Ramos (cell line): ENCODE measurements around the gene VSTM4.

Experiments
- in situ Hi-C: fragments of 300-500 bp; cut with MboI; formaldehyde crosslinking; loops from one replicate; pipeline ENCODE4 v1.14.3; 2022; ENCODE audit warnings: low sequenced_read_pairs; ENCODE audit not compliant: unreplicated experiment

Gene VSTM4

GRCh38 chr10:49053998-49054692 is 61.2 kb downstream of the VSTM4 start:
- in situ Hi-C loops = no loop called here

- in situ Hi-C loops = no loop called here
Measured at GRCh38 chr10:49053053-49053997, 62.0 kb downstream of the VSTM4 start.

GRCh38 chr10:49052069-49052468 is 63.3 kb downstream of the VSTM4 start:
- in situ Hi-C loops = no loop called here

- in situ Hi-C loops = no loop called here
Measured at GRCh38 chr10:49050906-49051305, 64.4 kb downstream of the VSTM4 start.

- in situ Hi-C loops = no loop called here
Measured at GRCh38 chr10:49050366-49050765, 65.0 kb downstream of the VSTM4 start.

- in situ Hi-C loops = no loop called here
Measured at GRCh38 chr10:49049660-49050059, 65.7 kb downstream of the VSTM4 start.

GRCh38 chr10:49047128-49047639 is 68.1 kb downstream of the VSTM4 start:
- in situ Hi-C loops = no loop called here

GRCh38 chr10:49044293-49045193 is 70.8 kb downstream of the VSTM4 start:
- in situ Hi-C loops = no loop called here

GRCh38 chr10:49040601-49041000 is 74.7 kb downstream of the VSTM4 start:
- in situ Hi-C loops = no loop called here

GRCh38 chr10:49039409-49039808 is 75.9 kb downstream of the VSTM4 start:
- in situ Hi-C loops = no loop called here

GRCh38 chr10:49038711-49039110 is 76.6 kb downstream of the VSTM4 start:
- in situ Hi-C loops = no loop called here

GRCh38 chr10:49037187-49037586 is 78.1 kb downstream of the VSTM4 start:
- in situ Hi-C loops = no loop called here

- in situ Hi-C loops = no loop called here
Measured at GRCh38 chr10:49036638-49037037, 78.7 kb downstream of the VSTM4 start.

- in situ Hi-C loops = no loop called here
Measured at GRCh38 chr10:49035920-49036319, 79.4 kb downstream of the VSTM4 start.

GRCh38 chr10:49034925-49035324 is 80.4 kb downstream of the VSTM4 start:
- in situ Hi-C loops = no loop called here

- in situ Hi-C loops = no loop called here
Measured at GRCh38 chr10:49033939-49034338, 81.4 kb downstream of the VSTM4 start.

- in situ Hi-C loops = no loop called here
Measured at GRCh38 chr10:49029666-49030065, 85.7 kb downstream of the VSTM4 start.

- in situ Hi-C loops = no loop called here
Measured at GRCh38 chr10:49028639-49029038, 86.7 kb downstream of the VSTM4 start.

GRCh38 chr10:49025347-49025983 is 89.9 kb downstream of the VSTM4 start:
- in situ Hi-C loops = no loop called here

GRCh38 chr10:49024484-49024883 is 90.8 kb downstream of the VSTM4 start:
- in situ Hi-C loops = no loop called here
